HepG2 (cell line): ENCODE measurements around the gene ZNF503. TPM values are rescaled to one million over a fixed set of nuclear protein-coding genes. Genes with fewer than 3 reads are reported as not detected.

Experiments
- ATAC-seq: fragments of 200-7000 bp; cut with Tn5 transposase; 3 replicates; pipeline ENCODE4 v1.9.1; 2020; ENCODE audit warnings: mild to moderate bottlenecking, moderate library complexity
- BruUV-seq: library from RNA; stranded (reverse); fragments of 400-500 nt; replicated peaks from 2 replicates; lab custom pipeline; 2021; lab: Mats Ljungman, UMichigan
- CTCF ChIA-PET: fragments of 300-600 bp; formaldehyde crosslinking; extraction: SDS; loops from one replicate; lab custom pipeline; 2021; ENCODE audit warnings: low total read pairs, inconsistent platforms, low intra/inter-chr PET ratio; lab: Yijun Ruan, JAX
- POLR2A ChIA-PET: fragments of 350-600 bp; sonication (Branson Sonifier 250); formaldehyde crosslinking; loops from one replicate; lab custom pipeline; 2020; ENCODE audit warnings: antibody characterized with exemption, inconsistent platforms; lab: Yijun Ruan, JAX
- DNase-seq: peaks from one replicate; pipeline ENCODE4 v3.0.0-alpha.2; 2015; ENCODE audit warnings: low spot score
- FAIRE-seq: peaks from 3 replicates; lab custom pipeline; 2011; peaks lifted over from hg19 to GRCh38; lab: Jason Lieb, UNC
- H2AFZ ChIP-seq: one replicate; pipeline ENCODE4 v1.6.1; 2011; ENCODE audit warnings: low read length, inconsistent platforms
- H3K27ac ChIP-seq: fragments of 300-600 bp; 3 replicates; pipeline ENCODE4 v1.8.0; 2011; ENCODE audit warnings: mixed run types, mild to moderate bottlenecking, mixed read lengths, low read length, inconsistent platforms; ENCODE audit not compliant: insufficient read depth; ENCODE audit errors: extremely low read length
- H3K27me3 ChIP-seq, 2 experiments: fragments of 200-600 bp in 1 of 2; 2 replicates in 1 of 2; 3 replicates in 1 of 2; pipeline versions ENCODE4 v1.6.0 to v1.8.0; 2011; ENCODE audit warnings: low read length in 2 of 2, mild to moderate bottlenecking in 2 of 2, moderate library complexity in 2 of 2, inconsistent platforms in 1 of 2; ENCODE audit not compliant: insufficient read depth in 2 of 2, control insufficient read depth in 1 of 2
- H3K36me3 ChIP-seq, 2 experiments: fragments of 200-600 bp in 1 of 2; replicated peaks in 1 of 2; 2 replicates in 1 of 2; 3 replicates in 1 of 2; pipeline versions ENCODE4 v1.5.1 to v1.8.0; 2011; ENCODE audit warnings: low read length in 2 of 2, inconsistent platforms in 1 of 2; ENCODE audit not compliant: insufficient read depth in 2 of 2, control insufficient read depth in 1 of 2
- H3K4me1 ChIP-seq: 2 replicates; pipeline ENCODE4 v1.5.1; 2012; ENCODE audit warnings: low read length, inconsistent platforms; ENCODE audit not compliant: insufficient read depth
- H3K4me2 ChIP-seq: 2 replicates; pipeline ENCODE4 v1.6.0; 2011; ENCODE audit warnings: low read depth, low read length, inconsistent platforms
- H3K4me3 ChIP-seq, 3 experiments: fragments of 200-600 bp in 1 of 3; sonication (generic), shearing (Covaris generic) in 1 of 3; replicated peaks in 1 of 3; 2 replicates each; pipeline ENCODE4 v1.5.1; 2011 to 2016; ENCODE audit warnings: low read length in 3 of 3, inconsistent platforms in 2 of 3, low read depth in 2 of 3, mild to moderate bottlenecking in 2 of 3, control low read depth in 1 of 3, mixed read lengths in 1 of 3; ENCODE audit not compliant: insufficient read depth in 1 of 3
- H3K79me2 ChIP-seq: one replicate; pipeline ENCODE4 v1.6.1; 2011; ENCODE audit warnings: low read length, inconsistent platforms; ENCODE audit not compliant: insufficient read depth
- H3K9ac ChIP-seq: 2 replicates; pipeline ENCODE4 v1.6.0; 2011; ENCODE audit warnings: mild to moderate bottlenecking, low read depth, low read length, inconsistent platforms; ENCODE audit not compliant: insufficient read depth
- H3K9me3 ChIP-seq: 2 replicates; pipeline ENCODE4 v1.5.1; 2012; ENCODE audit warnings: mild to moderate bottlenecking, low read length
- H4K20me1 ChIP-seq: 2 replicates; pipeline ENCODE4 v1.6.0; 2011; ENCODE audit warnings: inconsistent platforms, mild to moderate bottlenecking, low read length, moderate library complexity; ENCODE audit not compliant: insufficient read depth
- ATF1 ChIP-seq: IDR thresholded peaks from 2 replicates; pipeline ENCODE4 v1.6.1; 2016; ENCODE audit warnings: mild to moderate bottlenecking, control low read depth
- CEBPB ChIP-seq: IDR thresholded peaks from 2 replicates; pipeline ENCODE4 v1.6.1; 2011; ENCODE audit warnings: low read depth, low read length, improper control_type of control experiment, borderline replicate concordance
- HMGA1 ChIP-seq: sonication (generic); formaldehyde crosslinking; conservative IDR thresholded peaks from 2 replicates; pipeline ENCODE4 v1.4.0; 2020; ENCODE audit warnings: missing genetic modification reagents
- PRPF4 ChIP-seq: fragments of 200-400 bp; formaldehyde crosslinking; IDR thresholded peaks from 2 replicates; pipeline ENCODE4 v1.6.1; 2016; ENCODE audit warnings: low read length, low read depth; ENCODE audit not compliant: poor library complexity, severe bottlenecking
- ZMYM3 ChIP-seq: sonication (generic); formaldehyde crosslinking; IDR thresholded peaks from 2 replicates; pipeline ENCODE4 v1.5.1; 2020; ENCODE audit warnings: mild to moderate bottlenecking, missing genetic modification reagents
- ZNF292 ChIP-seq: sonication (generic); formaldehyde crosslinking; IDR thresholded peaks from 2 replicates; pipeline ENCODE4 v1.8.1; 2022; ENCODE audit warnings: mild to moderate bottlenecking, low read depth, missing genetic modification reagents, borderline replicate concordance
- ZNF589 ChIP-seq: sonication (generic); formaldehyde crosslinking; conservative IDR thresholded peaks from 2 replicates; pipeline ENCODE4 v1.8.0; 2022; ENCODE audit warnings: mild to moderate bottlenecking, moderate library complexity, missing genetic modification reagents
- WGBS: methylation state at CpG from one replicate; pipeline ENCODE4 v1.1.6; 2017; ENCODE audit warnings: low lambda C conversion rate; 5-methylcytosine and 5-hydroxymethylcytosine counted together
- in situ Hi-C: cut with HindIII; loops from 2 replicates; pipeline ENCODE4 v1.10.0; 2017; ENCODE audit warnings: low pct_unique_long_range_greater_than_20kb; ENCODE audit not compliant: extremely low pct_ligation_motif_present
- intact Hi-C: fragments of 100-400 bp; cut with micrococcal nuclease; formaldehyde crosslinking; loops from one replicate; pipeline ENCODE4 v1.10.0; 2022; ENCODE audit not compliant: unreplicated experiment
- polyA plus RNA-seq, 8 experiments: library from polyadenylated mRNA; depleted of rRNA in 3 of 8; stranded (reverse) in 7 of 8; unstranded in 1 of 8; fragments of >200 nt; fragmentation: Illumina TruSeq in 4 of 8; extraction: Trizol in 4 of 8; gene quantifications; 2 replicates each; pipeline versions ENCODE4 v1.2.1 to v1.2.3, GENCODE V29; 2011 to 2016; ENCODE audit warnings: low read depth in 4 of 8, missing spikeins in 1 of 8, mixed read lengths in 1 of 8; ENCODE audit not compliant: insufficient read depth in 1 of 8
- total RNA-seq, 5 experiments: library from RNA; depleted of rRNA; stranded (reverse); fragments of >200 nt; fragmentation: Illumina TruSeq; extraction: Trizol; gene quantifications; 2 replicates each; pipeline ENCODE4 v1.2.3, GENCODE V29; 2016; ENCODE audit warnings: low read depth in 1 of 5
- TF ChIP-seq, protein P1 (sequence below): sonication (generic); formaldehyde crosslinking; IDR thresholded peaks from 2 replicates; pipeline ENCODE4 v1.4.0; 2020; ENCODE audit warnings: missing genetic modification reagents
- TF ChIP-seq, protein P2 (sequence below): IDR thresholded peaks from 2 replicates; pipeline ENCODE4 v1.6.1; 2016
- TF ChIP-seq, protein P3 (sequence below): sonication (generic); formaldehyde crosslinking; IDR thresholded peaks from 2 replicates; pipeline ENCODE4 v1.8.1; 2023; ENCODE audit warnings: mild to moderate bottlenecking, missing genetic modification reagents

ZNF503 gene
- total and polyA plus RNA-seq, 2 of the 13 experiments (the other 11 are each of a cell fraction or from before 2014, with no cell fraction given) = 2.7 to 8.3 TPM

DNA sequence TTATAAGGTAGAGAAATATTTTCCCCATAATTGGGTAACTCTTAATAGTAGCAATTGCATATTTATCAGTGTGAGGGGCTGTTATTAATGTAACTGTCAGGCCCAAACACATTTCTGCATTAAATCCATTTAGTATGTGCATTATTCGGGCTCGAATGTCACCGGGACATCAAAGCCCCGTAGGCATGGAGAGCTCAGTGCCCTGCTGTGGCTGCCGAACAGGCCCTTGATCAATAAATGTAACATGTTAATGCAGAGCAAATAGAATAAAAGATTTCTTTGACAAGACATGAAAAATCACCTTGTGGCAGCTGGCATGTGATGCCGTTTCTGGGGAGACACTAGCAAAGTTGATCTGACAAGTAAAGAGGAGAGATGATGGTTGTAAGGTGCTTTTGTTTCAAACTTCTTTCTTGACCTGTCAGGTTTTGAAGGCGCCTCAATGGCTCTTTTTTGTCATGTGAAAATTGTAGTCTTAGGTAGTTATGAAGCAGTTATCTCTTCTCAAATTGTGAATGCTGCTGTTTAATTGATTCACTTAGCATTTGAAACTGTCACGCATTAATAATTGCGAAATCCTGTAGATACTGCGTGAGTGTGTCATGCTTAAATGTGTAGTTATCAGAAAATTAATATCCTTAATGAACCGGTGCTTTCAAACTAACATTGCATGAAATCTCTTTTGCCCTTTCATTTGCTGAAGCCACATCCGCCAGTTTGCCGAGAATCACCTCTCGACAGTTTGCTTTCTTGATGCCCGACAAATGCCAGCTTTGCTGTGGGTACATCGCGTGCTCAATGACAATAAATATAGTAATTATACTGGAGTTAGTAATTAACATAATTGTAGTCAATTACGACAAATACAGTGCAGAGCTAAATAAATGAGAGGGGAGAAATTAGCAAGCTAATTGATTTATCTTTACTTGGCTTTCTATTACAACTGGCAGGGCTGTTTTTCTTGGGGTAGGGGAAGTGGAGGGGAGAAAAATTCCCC is 49.4 kb upstream of the ZNF503 start:
- in situ Hi-C loops = no loop called here
- TF ChIP-seq PRPF4 (no peak), CEBPB (peak; percentile 65)
- no peak for FAIRE-seq

GRCh38 chr10:75450075-75450445 is 48.5 kb upstream of the ZNF503 start:
- FAIRE-seq (no peak), ATAC-seq (no peak)
- BruUV-seq = no TSS peak
- TF ChIP-seq ATF1 (CRISPR knock-in tag) = no peak
- TF ChIP-seq, protein P1, sequence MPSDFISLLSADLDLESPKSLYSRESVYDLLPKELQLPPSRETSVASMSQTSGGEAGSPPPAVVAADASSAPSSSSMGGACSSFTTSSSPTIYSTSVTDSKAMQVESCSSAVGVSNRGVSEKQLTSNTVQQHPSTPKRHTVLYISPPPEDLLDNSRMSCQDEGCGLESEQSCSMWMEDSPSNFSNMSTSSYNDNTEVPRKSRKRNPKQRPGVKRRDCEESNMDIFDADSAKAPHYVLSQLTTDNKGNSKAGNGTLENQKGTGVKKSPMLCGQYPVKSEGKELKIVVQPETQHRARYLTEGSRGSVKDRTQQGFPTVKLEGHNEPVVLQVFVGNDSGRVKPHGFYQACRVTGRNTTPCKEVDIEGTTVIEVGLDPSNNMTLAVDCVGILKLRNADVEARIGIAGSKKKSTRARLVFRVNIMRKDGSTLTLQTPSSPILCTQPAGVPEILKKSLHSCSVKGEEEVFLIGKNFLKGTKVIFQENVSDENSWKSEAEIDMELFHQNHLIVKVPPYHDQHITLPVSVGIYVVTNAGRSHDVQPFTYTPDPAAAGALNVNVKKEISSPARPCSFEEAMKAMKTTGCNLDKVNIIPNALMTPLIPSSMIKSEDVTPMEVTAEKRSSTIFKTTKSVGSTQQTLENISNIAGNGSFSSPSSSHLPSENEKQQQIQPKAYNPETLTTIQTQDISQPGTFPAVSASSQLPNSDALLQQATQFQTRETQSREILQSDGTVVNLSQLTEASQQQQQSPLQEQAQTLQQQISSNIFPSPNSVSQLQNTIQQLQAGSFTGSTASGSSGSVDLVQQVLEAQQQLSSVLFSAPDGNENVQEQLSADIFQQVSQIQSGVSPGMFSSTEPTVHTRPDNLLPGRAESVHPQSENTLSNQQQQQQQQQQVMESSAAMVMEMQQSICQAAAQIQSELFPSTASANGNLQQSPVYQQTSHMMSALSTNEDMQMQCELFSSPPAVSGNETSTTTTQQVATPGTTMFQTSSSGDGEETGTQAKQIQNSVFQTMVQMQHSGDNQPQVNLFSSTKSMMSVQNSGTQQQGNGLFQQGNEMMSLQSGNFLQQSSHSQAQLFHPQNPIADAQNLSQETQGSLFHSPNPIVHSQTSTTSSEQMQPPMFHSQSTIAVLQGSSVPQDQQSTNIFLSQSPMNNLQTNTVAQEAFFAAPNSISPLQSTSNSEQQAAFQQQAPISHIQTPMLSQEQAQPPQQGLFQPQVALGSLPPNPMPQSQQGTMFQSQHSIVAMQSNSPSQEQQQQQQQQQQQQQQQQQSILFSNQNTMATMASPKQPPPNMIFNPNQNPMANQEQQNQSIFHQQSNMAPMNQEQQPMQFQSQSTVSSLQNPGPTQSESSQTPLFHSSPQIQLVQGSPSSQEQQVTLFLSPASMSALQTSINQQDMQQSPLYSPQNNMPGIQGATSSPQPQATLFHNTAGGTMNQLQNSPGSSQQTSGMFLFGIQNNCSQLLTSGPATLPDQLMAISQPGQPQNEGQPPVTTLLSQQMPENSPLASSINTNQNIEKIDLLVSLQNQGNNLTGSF (CRISPR knock-in tag) = no peak
- TF ChIP-seq ZMYM3 (CRISPR knock-in tag) = no peak
- TF ChIP-seq, protein P2, sequence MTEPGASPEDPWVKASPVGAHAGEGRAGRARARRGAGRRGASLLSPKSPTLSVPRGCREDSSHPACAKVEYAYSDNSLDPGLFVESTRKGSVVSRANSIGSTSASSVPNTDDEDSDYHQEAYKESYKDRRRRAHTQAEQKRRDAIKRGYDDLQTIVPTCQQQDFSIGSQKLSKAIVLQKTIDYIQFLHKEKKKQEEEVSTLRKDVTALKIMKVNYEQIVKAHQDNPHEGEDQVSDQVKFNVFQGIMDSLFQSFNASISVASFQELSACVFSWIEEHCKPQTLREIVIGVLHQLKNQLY (CRISPR knock-in tag) = no peak
- TF ChIP-seq ZNF589 (CRISPR knock-in tag) = no peak
- TF ChIP-seq ZNF292 (CRISPR knock-in tag) = no peak
- TF ChIP-seq HMGA1 (CRISPR knock-in tag) = no peak
- TF ChIP-seq, protein P3, sequence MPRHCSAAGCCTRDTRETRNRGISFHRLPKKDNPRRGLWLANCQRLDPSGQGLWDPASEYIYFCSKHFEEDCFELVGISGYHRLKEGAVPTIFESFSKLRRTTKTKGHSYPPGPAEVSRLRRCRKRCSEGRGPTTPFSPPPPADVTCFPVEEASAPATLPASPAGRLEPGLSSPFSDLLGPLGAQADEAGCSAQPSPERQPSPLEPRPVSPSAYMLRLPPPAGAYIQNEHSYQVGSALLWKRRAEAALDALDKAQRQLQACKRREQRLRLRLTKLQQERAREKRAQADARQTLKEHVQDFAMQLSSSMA (CRISPR knock-in tag) = no peak

More for the DNA sequence above, 49.4 kb upstream of the ZNF503 start:
- Histone ChIP-seq H3K9ac (no peak overlapping the region), H3K4me1 (peaks cover 28% of the 10 kb centered on the region), H3K27ac (no peak overlapping the region), H4K20me1 (no peaks in the 10 kb centered on the region), H3K27me3 (no peaks in the 10 kb centered on the region), H3K4me2 (no peak overlapping the region), H3K4me3 (no peak overlapping the region), H3K79me2 (no peaks in the 10 kb centered on the region), H3K36me3 (peaks cover 15 to 27% of the 10 kb centered on the region in 2 experiments), H2AFZ (no peak overlapping the region), H3K9me3 (peaks cover 9% of the 10 kb centered on the region)
- intact Hi-C loops = no loop called here
- ChIA-PET POLR2A (interaction anchor here (1.7 kb wide), 1 partner anchor 20 kb away, joined by 3 read pairs; the partner anchor contains the start of gene LRMDA), CTCF (no interaction called here)
- no peak for DNase-seq
- no TSS peak for BruUV-seq
- WGBS = 98% methylated on average over 18 of the region's 18 CpGs
- ATAC-seq = no peak

More at GRCh38 chr10:75450075-75450445, 48.5 kb upstream of the ZNF503 start:
- ChIA-PET CTCF (no interaction called here), POLR2A (interaction anchor here (0.8 kb wide), 1 partner anchor 327 kb away, joined by 3 read pairs; no protein-coding TSS in a partner anchor)
- H2AFZ ChIP-seq = no peak overlapping the region
- no peaks in the 10 kb centered on the region for H3K27me3 ChIP-seq
- H4K20me1 ChIP-seq = no peaks in the 10 kb centered on the region
- peaks cover 10% of the 10 kb centered on the region for H3K9me3 ChIP-seq
- H3K36me3 ChIP-seq = peaks cover 10 to 19% of the 10 kb centered on the region in 2 experiments; a peak in 4 of 5 replicates
- peaks cover 28% of the 10 kb centered on the region for H3K4me1 ChIP-seq
- DNase-seq = no peak
- H3K4me3 ChIP-seq = no peak overlapping the region
- no peak overlapping the region for H3K4me2 ChIP-seq
- 95% methylated on average over 4 of the region's 4 CpGs for WGBS
- in situ Hi-C loops = no loop called here
- H3K9ac ChIP-seq = no peak overlapping the region
- intact Hi-C loops = no loop called here
- no peak overlapping the region for H3K27ac ChIP-seq
- no peaks in the 10 kb centered on the region for H3K79me2 ChIP-seq
